ENCODE results near the gene PISD. TPM values are rescaled to one million over a fixed set of nuclear protein-coding genes. Genes with fewer than 3 reads are reported as not detected.

The PISD gene
- total RNA-seq, 4 donors from 2014 or later, result 27.5 to 68.1 (median 61.4) TPM

GRCh38 chr22:31613286-31613903, 48.6 kb downstream of the PISD start:
- no peak overlapping the region for H3K27ac ChIP-seq
- peaks cover 0 to 37% (median 0%) of the 10 kb centered on the region in 3 donors for H3K36me3 ChIP-seq
- DNase-seq, result peak in 1 of 3 donors; percentile 58
- H3K9me3 ChIP-seq, result no peaks in the 10 kb centered on the region
- H3K4me1 ChIP-seq, result peaks cover 8 to 46% (median 16%) of the 10 kb centered on the region in 4 donors
- no peak for TF ChIP-seq CTCF (IDR thresholded peaks at IDR 0.05)
- no peak for TF ChIP-seq POLR2A (IDR thresholded peaks at IDR 0.05)
- no peaks in the 10 kb centered on the region for H3K27me3 ChIP-seq
- no peak overlapping the region for H3K4me3 ChIP-seq

GRCh38 chr22:31612891-31613285, 49.1 kb downstream of the PISD start:
- Histone ChIP-seq H3K36me3 (peaks cover 0 to 37% (median 0%) of the 10 kb centered on the region in 3 donors), H3K9me3 (no peaks in the 10 kb centered on the region), H3K27ac (no peak overlapping the region), H3K4me1 (peaks cover 8 to 42% (median 16%) of the 10 kb centered on the region in 4 donors), H3K27me3 (no peaks in the 10 kb centered on the region), H3K4me3 (no peak overlapping the region)
- no peak for TF ChIP-seq POLR2A (IDR thresholded peaks at IDR 0.05)
- TF ChIP-seq CTCF (IDR thresholded peaks at IDR 0.05), result no peak
- no peak for DNase-seq

- H3K4me3 ChIP-seq, result no peak overlapping the region
- no peak overlapping the region for H3K27ac ChIP-seq
- no peaks in the 10 kb centered on the region for H3K27me3 ChIP-seq
- peaks cover 0 to 26% (median 9%) of the 10 kb centered on the region in 4 donors for H3K4me1 ChIP-seq
- H3K9me3 ChIP-seq, result no peaks in the 10 kb centered on the region
- TF ChIP-seq CTCF (IDR thresholded peaks at IDR 0.05) (no peak), POLR2A (IDR thresholded peaks at IDR 0.05) (no peak)
- DNase-seq, result peak in 1 of 3 donors; percentile 46
- peaks cover 0 to 33% (median 0%) of the 10 kb centered on the region in 3 donors for H3K36me3 ChIP-seq
Observed at GRCh38 chr22:31611061-31611760, 50.8 kb downstream of the PISD start.

- Histone ChIP-seq H3K36me3 (peaks cover 0 to 33% (median 0%) of the 10 kb centered on the region in 3 donors), H3K27me3 (no peaks in the 10 kb centered on the region), H3K9me3 (no peaks in the 10 kb centered on the region), H3K4me1 (peaks cover 0 to 22% (median 4%) of the 10 kb centered on the region in 4 donors), H3K4me3 (no peak overlapping the region), H3K27ac (no peak overlapping the region)
- TF ChIP-seq POLR2A (IDR thresholded peaks at IDR 0.05) (no peak), CTCF (IDR thresholded peaks at IDR 0.05) (no peak)
- no peak for DNase-seq
Observed at GRCh38 chr22:31610611-31611010, 51.4 kb downstream of the PISD start.

- peak in 1 of 3 donors; percentile 38 for DNase-seq
- Histone ChIP-seq H3K36me3 (peaks cover 0 to 36% (median 0%) of the 10 kb centered on the region in 3 donors), H3K4me3 (no peak overlapping the region), H3K9me3 (no peaks in the 10 kb centered on the region), H3K27me3 (no peaks in the 10 kb centered on the region), H3K27ac (no peak overlapping the region), H3K4me1 (peaks cover 0 to 20% (median under 1%) of the 10 kb centered on the region in 4 donors)
- TF ChIP-seq CTCF (IDR thresholded peaks at IDR 0.05) (no peak), POLR2A (IDR thresholded peaks at IDR 0.05) (no peak)
Observed at GRCh38 chr22:31609716-31610115, 52.3 kb downstream of the PISD start.

Measured in Peyer's patch (tissue), 4 donors.